MCF 10A (cell line): ENCODE data around the gene PATE1. TPM values are rescaled to one million over a fixed set of nuclear protein-coding genes. Genes with fewer than 3 reads are reported as not detected.

Experiments
- BruUV-seq: library from RNA; stranded (reverse); fragments of 400-500 nt; replicated peaks from 2 replicates; lab custom pipeline; 2021; lab: Mats Ljungman, UMichigan
- CTCF ChIA-PET: fragments of 300-600 bp; sonication (Branson Sonifier 250); formaldehyde crosslinking; extraction: SDS; loops from one replicate; lab custom pipeline; 2021; ENCODE audit warnings: antibody characterized with exemption, inconsistent platforms; lab: Yijun Ruan, JAX
- POLR2A ChIA-PET: fragments of 300-600, 350-650 bp; sonication (Branson Sonifier 250); formaldehyde crosslinking; extraction: SDS; loops from one replicate; lab custom pipeline; 2020; ENCODE audit warnings: antibody characterized with exemption, inconsistent platforms; lab: Yijun Ruan, JAX
- DNase-seq: peaks from one replicate; pipeline ENCODE4 v3.0.0-alpha.2; 2018; ENCODE audit not compliant: unreplicated experiment
- H3K27ac Mint-ChIP-seq: one replicate; pipeline ENCODE4 v1.8.0; 2022; ENCODE audit warnings: mild to moderate bottlenecking, low read depth, mixed read lengths; ENCODE audit not compliant: unreplicated experiment
- H3K27me3 Mint-ChIP-seq: one replicate; pipeline ENCODE4 v1.8.0; 2022; ENCODE audit warnings: mixed read lengths; ENCODE audit not compliant: insufficient read depth, unreplicated experiment
- H3K36me3 Mint-ChIP-seq: one replicate; pipeline ENCODE4 v1.8.0; 2022; ENCODE audit warnings: mild to moderate bottlenecking, moderate library complexity, mixed read lengths; ENCODE audit not compliant: insufficient read depth, unreplicated experiment
- H3K4me1 Mint-ChIP-seq: one replicate; pipeline ENCODE4 v1.8.0; 2022; ENCODE audit warnings: mixed read lengths; ENCODE audit not compliant: insufficient read depth, unreplicated experiment
- H3K4me3 Mint-ChIP-seq: one replicate; pipeline ENCODE4 v1.8.0; 2022; ENCODE audit warnings: mild to moderate bottlenecking, moderate library complexity, mixed read lengths; ENCODE audit not compliant: unreplicated experiment
- H3K9me3 Mint-ChIP-seq: one replicate; pipeline ENCODE4 v1.8.0; 2022; ENCODE audit warnings: mixed read lengths; ENCODE audit not compliant: unreplicated experiment
- intact Hi-C: fragments of 100-400 bp; cut with micrococcal nuclease; formaldehyde crosslinking; loops from 2 replicates; pipeline ENCODE4 v1.14.1; 2022
- total RNA-seq: library from RNA; stranded (reverse); gene quantifications from 2 replicates; pipeline ENCODE4 v1.2.3, GENCODE V29; 2022
- TF ChIP-seq, protein P1 (sequence below): fragments of 200-600 bp; IDR thresholded peaks from one replicate; pipeline ENCODE4 v1.8.0; 2022; ENCODE audit warnings: antibody characterized with exemption, mild to moderate bottlenecking; ENCODE audit not compliant: unreplicated experiment

PATE1 gene
- total RNA-seq, 1 experiment from 2014 or later, result not detected

DNA sequence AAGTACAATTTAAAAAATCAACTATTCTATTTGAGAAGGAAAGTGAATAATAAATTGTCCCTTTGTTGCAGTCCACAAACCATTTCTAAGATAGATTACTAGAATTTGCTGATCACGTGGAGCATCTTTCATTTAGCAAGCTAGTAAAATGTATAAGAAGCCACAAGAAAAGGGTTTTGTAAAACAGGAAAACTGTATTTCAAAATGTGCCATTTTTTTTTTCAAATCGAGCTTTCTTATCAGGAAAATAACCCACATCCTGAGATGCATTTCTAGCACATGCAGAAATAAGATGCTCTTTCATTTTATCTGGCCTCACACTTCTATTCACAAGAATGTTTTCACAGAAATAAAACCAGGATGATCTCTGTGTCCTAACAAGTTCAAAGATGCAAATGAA lies 38.6 kb downstream of the PATE1 start:
- H3K4me3 Mint-ChIP-seq, result no peak overlapping the region
- intact Hi-C loops, result no loop called here
- ChIA-PET POLR2A (no interaction called here), CTCF (no interaction called here)
- TF ChIP-seq, protein P1, sequence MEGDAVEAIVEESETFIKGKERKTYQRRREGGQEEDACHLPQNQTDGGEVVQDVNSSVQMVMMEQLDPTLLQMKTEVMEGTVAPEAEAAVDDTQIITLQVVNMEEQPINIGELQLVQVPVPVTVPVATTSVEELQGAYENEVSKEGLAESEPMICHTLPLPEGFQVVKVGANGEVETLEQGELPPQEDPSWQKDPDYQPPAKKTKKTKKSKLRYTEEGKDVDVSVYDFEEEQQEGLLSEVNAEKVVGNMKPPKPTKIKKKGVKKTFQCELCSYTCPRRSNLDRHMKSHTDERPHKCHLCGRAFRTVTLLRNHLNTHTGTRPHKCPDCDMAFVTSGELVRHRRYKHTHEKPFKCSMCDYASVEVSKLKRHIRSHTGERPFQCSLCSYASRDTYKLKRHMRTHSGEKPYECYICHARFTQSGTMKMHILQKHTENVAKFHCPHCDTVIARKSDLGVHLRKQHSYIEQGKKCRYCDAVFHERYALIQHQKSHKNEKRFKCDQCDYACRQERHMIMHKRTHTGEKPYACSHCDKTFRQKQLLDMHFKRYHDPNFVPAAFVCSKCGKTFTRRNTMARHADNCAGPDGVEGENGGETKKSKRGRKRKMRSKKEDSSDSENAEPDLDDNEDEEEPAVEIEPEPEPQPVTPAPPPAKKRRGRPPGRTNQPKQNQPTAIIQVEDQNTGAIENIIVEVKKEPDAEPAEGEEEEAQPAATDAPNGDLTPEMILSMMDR, result no peak
- BruUV-seq, result no TSS peak
- H3K9me3 Mint-ChIP-seq, result peaks cover 8% of the 10 kb centered on the region
- DNase-seq, result no peak
- no peaks in the 10 kb centered on the region for H3K27me3 Mint-ChIP-seq
- H3K4me1 Mint-ChIP-seq, result no peaks in the 10 kb centered on the region
- H3K36me3 Mint-ChIP-seq, result no peaks in the 10 kb centered on the region
- no peak overlapping the region for H3K27ac Mint-ChIP-seq

DNA sequence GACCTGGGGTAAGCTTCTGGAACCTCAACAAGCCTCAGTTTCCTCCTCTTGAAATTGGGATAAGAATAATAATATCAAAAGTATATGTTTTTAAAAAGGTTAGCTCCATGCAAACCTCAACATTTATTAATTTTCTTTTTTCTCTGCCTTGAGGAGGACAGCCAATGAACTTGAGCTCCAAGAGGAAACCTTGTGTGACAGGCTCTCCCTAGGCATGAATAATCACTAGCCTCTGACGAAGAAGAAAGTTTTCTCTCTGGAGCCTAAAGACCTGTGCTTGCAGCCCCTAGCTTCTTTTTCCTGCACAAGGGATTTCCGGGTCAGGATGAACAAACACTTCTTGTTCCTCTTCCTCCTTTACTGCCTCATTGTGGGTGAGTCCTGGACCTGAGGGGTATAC lies 41.7 kb downstream of the PATE1 start, which contains the start of gene PATE3:
Gene PATE3 (plus strand): TSS at position 301 of the 400 bp plus-strand sequence. CDS start 25 bp downstream, at position 326.
- Mint-ChIP-seq H3K27ac (no peak within 1 kb of the TSS), H3K4me3 (no peak within 1 kb of the TSS), H3K9me3 (peaks cover 6% of the 10 kb centered on the region), H3K4me1 (no peaks in the 10 kb centered on the region), H3K27me3 (no peaks in the 10 kb centered on the region), H3K36me3 (no peaks in the 10 kb centered on the region)
- BruUV-seq, result no TSS peak
- intact Hi-C loops, result no loop called here
- ChIA-PET POLR2A (no interaction called here), CTCF (interaction anchor here (0.6 kb wide), 1 partner anchor 457 kb away, joined by 4 read pairs; no protein-coding TSS in a partner anchor)
- TF ChIP-seq, protein P1, result no peak
- no peak for DNase-seq

DNA sequence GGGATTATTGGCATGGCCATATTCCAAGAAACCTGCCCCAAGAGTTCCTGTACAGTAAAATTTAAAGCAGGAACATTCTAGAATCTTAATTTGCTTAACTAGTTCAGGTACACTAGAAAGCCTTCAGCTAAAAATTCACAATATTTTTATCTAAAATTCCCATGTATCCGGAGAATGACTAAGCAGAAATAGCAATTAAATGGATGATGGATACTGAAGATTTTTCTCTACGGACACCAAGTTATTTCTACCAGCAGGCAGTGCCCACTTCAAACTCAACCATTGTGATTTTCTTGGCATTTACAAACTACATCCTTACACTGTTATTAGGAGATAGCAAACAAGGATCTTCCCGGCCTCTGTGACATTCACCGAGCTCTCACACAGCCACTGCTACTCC lies 44.7 kb downstream of the PATE1 start:
- Mint-ChIP-seq H3K27ac (no peak overlapping the region), H3K4me3 (no peak overlapping the region), H3K4me1 (no peaks in the 10 kb centered on the region), H3K27me3 (no peaks in the 10 kb centered on the region), H3K36me3 (no peaks in the 10 kb centered on the region), H3K9me3 (peaks cover 25% of the 10 kb centered on the region)
- ChIA-PET CTCF (interaction anchor here (0.6 to 1.2 kb wide), 2 partner anchors 31 to 1751 kb away, joined by 3 read pairs; no protein-coding TSS in a partner anchor), POLR2A (interaction anchor here (0.7 kb wide), 1 partner anchor 97 kb away, joined by 6 read pairs; no protein-coding TSS in a partner anchor)
- TF ChIP-seq, protein P1, result no peak
- BruUV-seq, result no TSS peak
- DNase-seq, result no peak
- intact Hi-C loops, result no loop called here

DNA sequence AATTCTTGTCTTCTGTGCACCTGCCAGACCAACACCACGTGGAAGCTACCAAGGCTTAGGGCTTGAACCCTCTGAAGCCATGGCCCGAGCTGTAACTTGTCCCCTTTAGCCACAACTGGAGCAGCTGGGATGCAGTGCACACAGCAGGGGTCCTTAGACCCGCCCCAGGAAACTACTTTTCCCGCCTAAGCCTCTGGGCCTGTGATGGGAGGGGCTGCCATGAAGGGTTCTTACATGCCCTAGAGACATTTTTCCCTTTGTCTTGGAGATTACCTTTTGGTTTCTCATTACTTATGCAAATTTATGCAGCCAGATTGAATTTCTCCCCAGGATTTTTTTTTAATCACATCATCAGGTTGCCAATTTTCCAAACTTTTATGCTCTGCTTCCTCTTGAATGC lies 51.6 kb downstream of the PATE1 start:
- Mint-ChIP-seq H3K27ac (no peak overlapping the region), H3K36me3 (no peaks in the 10 kb centered on the region)
- TF ChIP-seq, protein P1, result no peak

More for the DNA sequence above, 51.6 kb downstream of the PATE1 start:
- no peaks in the 10 kb centered on the region for H3K4me1 Mint-ChIP-seq
- no peak for DNase-seq
- intact Hi-C loops, result no loop called here
- BruUV-seq, result no TSS peak
- no peaks in the 10 kb centered on the region for H3K27me3 Mint-ChIP-seq
- H3K4me3 Mint-ChIP-seq, result no peak overlapping the region
- CTCF ChIA-PET, result no interaction called here
- H3K9me3 Mint-ChIP-seq, result peaks cover 38% of the 10 kb centered on the region
- POLR2A ChIA-PET, result no interaction called here

Other genes starting within 250 kb of the PATE1 start
- gene EI24, start 176.8 kb upstream of the PATE1 start, total RNA-seq, result 93.1 and 96.9 TPM in 2 replicates
- gene STT3A, start 153.4 kb upstream of the PATE1 start, total RNA-seq, result 293 and 414 TPM in 2 replicates
- gene CHEK1, start 121.1 kb upstream of the PATE1 start, total RNA-seq, result 23.7 and 33.3 TPM in 2 replicates
- not detected in 2 replicates for gene ACRV1, start 65.4 kb upstream of the PATE1 start, total RNA-seq
- not detected in 2 replicates for gene PATE2, start 32.5 kb downstream of the PATE1 start, total RNA-seq
- not detected in 2 replicates for gene PATE3, start 41.8 kb downstream of the PATE1 start, total RNA-seq
- not detected in 2 replicates for gene PATE4, start 87.0 kb downstream of the PATE1 start, total RNA-seq
- 7.9 and 10.2 TPM in 2 replicates for gene HYLS1, start 141.4 kb downstream of the PATE1 start, total RNA-seq
- gene PUS3, start 156.9 kb downstream of the PATE1 start, total RNA-seq, result 12.7 and 16.5 TPM in 2 replicates
- gene DDX25, start 158.2 kb downstream of the PATE1 start, total RNA-seq, result not detected in 2 replicates
- gene VSIG10L2, start 199.8 kb downstream of the PATE1 start, total RNA-seq, result not detected in 2 replicates